GM21576 (cell line): ENCODE measurements around the gene RGS2.

Experiments
- ATAC-seq: cut with Tn5 transposase; IDR thresholded peaks from one replicate; pipeline ENCODE4 v1.9.1; 2021; ENCODE audit warnings: mild to moderate bottlenecking, moderate library complexity; ENCODE audit not compliant: unreplicated experiment

Gene RGS2

DNA sequence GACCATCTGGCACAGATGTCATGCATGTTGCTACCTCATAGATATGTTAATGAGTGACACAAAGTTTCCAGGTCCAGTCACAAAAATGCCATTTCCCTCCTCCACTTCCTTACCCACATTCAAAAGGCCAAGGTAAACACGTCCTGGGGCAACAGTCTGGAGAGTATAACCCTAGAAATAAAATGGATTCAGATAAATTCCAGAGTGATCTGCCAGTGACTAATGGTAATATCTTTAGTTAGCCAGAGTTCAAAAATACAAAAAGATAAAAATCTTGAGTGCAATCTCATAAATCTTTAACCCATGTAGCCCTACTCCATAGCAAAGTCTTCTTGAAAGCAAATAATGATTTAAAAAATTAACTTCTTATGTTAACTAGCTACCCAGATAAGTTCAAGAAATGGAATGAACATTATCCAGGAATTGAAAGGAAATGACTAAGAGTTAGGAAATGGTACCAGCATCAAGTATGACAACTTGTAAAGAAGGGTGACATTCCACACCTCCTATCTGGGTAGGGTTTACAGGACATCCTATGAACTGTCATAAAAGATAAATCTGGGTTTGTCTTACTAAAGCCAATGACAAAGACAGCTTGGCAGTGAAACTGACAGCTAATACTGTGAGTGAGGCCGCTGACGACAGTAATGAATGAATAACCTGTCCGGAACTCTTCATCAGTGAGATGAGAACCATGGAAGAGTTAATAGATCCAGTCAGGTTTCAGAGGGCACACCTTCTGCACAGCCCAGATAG lies 18.1 kb downstream of the RGS2 start:
- ATAC-seq, result no peak

DNA sequence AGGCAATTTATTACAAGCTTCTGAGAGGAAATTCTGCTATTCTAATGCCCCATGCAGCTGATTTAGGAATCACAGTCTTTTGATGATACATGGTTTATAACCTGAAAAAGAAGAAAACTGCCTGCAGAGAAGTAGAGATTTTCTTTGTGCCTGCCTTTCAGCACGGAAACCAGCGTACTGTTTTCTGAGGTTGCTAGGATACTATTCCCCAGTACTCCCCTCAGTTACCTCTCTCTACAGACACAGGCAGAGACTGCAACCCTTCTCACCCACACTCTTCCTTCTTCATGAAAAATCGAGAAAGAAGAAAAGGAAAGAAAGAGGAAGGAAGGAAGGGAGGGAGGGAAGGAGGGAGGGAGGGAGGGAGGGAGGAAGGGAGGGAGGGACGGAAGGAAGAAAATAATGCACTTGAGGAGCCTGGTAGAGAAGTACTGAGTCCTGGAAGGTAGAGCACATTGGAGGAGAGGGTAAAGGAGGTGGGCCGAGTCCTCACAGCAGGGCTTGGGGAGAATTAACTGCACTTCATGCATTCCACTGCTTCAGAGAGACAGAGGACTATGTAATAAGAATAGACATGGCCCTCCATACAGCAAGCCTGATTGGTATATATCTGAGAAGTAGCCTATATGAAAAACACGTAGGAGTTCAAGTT lies 21.9 kb downstream of the RGS2 start:
- no peak for ATAC-seq

DNA sequence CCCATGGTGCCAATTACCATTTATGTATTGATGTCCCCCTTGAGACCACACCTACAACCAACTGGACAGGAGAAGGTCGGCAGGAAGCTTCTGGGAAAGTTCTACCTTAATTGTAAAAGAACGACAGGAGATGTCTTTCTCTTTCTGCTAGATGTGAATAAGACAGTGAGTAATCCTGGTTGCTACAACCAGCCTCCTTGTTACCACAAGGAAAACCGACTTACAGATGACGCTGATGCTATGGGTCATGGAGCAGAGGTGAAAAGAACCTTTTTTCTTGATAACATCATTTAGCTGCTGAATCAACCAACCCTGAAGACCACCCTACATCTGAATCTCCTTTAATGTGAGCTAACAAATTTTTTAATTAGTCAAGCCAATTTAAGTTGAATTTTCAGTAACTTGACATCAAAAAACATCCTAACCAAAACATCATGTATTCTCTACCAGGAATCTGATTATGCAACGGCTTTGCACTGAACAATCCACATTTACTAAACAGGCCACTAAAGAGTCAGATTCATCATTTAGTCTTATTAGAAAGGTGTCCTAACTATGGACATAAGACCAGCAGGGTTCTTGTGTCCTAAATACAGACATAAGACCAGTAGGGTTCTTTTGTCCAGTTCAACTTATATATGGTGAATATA lies 23.0 kb downstream of the RGS2 start:
- ATAC-seq, result no peak

DNA sequence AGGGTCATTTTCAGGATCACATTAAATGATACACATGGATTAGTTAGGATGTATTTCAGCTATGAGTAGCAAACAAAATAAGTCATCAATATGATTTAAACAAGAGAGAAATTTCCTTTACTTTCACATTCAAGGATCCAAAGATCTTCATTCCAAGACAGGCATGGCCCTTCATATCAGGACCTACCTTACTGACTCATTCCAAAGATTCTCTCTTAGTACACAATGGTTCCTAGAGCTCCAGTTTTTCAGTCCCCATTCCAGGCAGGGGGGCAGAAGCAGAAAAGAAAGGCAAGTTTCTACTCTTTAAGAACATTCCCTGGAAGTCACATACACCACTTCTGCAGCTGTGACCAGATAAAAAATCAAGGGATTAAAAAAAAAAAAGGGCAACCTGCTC lies 23.7 kb downstream of the RGS2 start:
- no peak for ATAC-seq

DNA sequence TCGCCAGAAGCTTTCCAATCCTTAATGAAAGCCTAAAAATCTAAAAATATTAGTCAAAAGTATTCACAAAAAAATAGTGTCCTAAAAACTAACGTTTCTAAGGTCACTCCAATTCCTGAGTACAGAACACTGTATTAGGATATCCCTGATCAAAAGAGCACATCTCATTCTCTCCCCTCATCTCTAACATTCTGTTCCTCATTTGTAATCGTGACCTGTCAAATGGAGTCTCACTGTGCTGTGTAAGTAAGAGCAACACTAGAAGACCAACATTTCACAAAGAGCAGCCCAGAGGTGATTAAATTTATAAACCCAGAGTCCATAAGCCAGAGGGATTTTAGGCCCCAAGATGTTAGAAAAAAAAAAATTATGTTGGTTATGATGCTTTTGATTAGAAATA lies 26.3 kb downstream of the RGS2 start:
- no peak for ATAC-seq

DNA sequence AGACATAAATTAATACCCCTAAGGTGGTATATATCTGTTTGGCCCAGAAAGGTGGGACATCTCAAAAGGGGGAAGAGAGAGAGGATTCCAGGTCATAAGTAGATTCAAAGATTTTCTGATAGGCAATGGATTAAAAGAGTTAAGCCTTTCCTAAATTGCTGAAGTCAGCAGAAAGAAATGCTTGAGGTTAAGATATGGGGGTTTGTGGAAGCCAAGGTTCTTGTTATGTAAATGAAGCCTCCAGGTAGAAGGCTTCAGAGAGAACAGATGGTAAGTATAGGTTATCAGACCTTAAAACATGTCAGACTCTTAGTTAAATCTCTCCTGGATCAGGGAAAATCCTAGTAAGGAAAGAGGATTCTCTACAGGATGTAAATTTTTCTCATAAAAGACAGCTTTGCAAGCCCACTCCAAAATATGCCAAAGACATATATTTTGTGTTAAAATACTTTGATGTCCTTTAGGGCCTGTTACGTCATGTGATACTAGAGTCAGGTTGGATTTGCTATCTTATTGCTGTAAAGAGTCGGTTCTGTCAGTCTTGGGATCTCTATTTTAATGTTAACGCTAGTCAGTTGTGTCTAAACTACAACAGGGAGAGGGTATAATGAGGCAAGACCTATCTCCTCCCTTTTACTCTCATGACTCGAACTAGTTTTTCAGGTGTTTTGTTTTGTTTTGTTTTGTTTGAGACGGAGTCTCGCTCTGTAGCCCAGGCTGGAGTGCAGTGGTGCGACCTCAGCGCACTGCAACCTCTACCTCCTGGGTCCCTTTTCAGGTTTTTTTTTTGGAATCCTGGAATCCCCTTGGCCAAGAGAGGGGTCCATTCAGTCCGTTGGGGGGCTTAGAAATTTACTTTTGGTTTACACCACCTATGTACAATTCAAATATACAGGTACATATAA lies 30.6 kb downstream of the RGS2 start:
- no peak for ATAC-seq

DNA sequence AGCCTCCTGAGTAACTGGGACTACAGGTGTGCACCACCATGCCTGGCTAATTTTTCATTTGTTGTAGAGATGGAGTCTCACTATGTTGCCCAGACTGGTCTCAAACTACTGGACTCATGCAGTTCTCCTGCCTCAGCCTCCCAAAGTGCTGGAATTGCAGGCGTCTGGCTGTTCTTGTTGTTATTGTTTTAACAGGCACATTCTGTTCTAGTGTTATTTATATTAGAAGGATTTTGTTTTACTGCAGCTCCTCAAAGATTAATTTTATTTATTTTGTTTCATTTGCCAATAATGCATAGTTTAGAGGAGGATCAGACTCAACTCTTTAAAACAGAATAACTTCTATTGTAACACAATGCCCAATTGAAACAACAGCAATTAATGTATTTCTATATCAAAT lies 35.5 kb downstream of the RGS2 start:
- ATAC-seq, result no peak

DNA sequence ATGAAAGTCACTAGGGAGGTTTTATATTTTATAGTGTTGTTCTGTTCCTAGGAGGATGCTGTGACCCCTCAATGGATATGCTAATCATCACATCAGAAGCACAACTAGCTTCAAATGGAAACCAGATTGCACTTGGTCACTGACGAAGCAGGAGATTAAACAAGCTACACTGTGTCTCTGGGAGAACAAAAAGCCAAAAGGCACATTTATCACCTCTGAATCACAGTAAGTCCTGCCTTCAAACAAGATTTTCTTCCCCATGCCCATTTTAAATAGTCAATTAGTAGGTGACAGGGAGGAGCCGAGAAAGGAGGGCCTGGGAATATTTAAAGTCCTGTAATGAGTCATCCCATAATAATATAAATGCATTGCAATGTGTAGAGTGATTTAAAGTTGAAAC lies 38.1 kb downstream of the RGS2 start:
- no peak for ATAC-seq

DNA sequence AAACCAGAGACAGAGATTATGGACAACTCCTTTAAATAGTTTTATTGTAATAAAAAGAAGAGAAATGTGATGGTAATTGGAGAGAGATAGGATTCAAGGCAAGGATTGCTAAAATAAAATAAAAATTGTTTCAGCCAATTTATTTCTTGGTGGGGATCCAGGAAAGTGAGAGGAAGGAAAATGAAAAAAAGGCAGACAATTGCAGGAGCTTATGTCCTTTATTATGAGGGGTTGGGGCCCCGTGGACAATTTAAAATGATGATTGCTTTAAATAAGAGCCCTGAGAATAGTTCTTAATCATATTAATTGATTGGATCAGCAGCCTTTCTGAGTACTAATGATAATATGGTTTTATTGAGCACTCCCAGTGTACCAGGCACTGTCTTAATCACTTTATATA lies 40.2 kb downstream of the RGS2 start:
- no peak for ATAC-seq

DNA sequence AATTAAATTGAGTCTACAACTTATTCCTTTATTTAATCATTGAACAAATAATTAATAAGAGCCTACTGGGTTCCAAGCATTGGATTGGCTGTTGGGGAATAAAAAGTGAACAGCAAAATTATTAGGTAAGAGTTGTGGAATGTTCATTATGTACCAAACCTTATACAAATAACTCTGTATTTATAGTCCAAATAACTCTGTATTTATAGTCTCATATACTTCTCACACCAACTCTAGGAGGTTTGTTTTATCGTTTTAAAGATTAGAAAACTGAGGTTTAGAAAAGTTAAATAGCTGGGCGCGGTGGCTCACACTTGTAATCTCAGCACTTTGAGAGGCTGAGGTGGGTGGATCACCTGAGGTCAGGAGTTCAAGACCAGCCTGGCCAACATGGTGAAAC lies 40.6 kb downstream of the RGS2 start:
- no peak for ATAC-seq

DNA sequence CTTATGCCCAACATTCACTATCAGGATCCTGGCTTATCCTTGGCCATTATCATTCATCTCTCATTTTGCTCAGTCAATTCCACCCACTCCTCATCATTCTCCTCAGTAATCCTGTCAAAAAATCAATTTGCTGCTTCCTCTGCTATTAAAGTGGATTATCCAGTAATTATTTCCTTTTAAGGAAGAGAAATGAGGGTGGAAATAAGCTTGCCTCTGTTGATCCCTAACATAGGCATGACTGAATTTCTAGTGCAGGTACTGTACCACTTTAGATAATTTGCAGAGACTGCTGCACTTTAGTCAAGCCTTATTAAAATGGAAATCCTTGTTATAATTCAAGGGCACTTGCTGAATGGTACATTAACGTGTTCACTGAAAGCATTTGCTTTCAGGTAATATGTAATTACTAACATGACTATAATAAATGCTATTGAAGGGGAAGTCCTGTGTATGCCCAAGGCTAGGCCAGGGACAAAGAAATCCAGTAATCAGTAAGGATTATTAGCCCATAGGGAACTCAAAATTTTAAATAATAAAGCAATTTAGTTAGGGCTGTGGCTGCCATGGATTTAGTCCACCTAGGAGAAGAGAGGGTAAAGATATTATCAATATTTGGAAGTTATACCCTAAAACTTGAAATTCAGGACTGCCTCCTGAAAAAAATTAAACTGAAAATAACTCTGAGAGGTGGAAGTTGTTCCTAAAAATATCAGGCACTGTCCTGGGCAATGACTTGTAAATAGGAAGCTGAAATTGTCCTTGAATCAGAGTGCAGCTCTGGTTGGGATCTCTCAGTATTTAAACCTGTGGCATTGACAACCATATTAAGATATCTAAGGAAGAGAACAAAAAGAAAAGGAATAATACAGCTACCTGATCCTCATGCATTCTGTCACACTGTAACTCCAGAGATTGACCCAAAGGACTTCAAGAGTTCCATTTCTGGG lies 43.4 kb downstream of the RGS2 start:
- ATAC-seq, result no peak

DNA sequence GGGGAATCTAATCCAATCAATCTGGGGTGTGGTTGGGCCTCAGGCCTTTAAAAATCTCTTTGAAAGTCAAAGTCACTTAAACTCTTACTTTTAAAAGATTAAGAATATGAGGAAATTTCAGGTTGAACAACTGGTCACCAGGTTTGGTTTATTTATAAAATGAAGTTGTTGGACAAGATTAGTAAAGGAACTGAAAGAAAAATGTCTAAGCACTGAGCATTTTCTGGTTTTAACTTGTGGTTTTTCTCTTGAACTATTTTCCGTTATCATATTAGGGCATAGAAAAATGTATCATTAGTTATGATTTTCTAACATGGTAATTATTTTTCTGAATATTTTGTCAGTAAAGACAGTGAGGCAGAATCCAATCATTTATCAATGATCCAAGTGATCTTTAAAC lies 49.6 kb downstream of the RGS2 start:
- no peak for ATAC-seq

DNA sequence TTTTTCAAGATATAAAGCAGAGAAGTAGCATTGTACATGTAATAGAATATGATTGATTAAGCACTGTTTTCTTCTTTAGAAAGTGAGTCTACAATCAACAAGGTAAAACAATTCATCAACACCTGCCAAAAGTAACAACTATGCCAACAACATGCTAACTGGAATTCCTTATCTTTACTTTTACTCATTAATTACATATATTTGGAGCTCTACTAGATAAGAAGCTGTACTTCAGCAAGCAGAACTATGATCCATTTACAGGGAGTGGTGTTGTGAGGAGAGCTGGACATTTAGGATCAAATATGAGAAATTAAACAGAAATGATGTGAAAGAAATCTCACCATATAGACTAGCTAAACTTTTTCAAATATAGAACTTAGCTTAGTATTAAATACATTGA lies 51.0 kb downstream of the RGS2 start:
- no peak for ATAC-seq

DNA sequence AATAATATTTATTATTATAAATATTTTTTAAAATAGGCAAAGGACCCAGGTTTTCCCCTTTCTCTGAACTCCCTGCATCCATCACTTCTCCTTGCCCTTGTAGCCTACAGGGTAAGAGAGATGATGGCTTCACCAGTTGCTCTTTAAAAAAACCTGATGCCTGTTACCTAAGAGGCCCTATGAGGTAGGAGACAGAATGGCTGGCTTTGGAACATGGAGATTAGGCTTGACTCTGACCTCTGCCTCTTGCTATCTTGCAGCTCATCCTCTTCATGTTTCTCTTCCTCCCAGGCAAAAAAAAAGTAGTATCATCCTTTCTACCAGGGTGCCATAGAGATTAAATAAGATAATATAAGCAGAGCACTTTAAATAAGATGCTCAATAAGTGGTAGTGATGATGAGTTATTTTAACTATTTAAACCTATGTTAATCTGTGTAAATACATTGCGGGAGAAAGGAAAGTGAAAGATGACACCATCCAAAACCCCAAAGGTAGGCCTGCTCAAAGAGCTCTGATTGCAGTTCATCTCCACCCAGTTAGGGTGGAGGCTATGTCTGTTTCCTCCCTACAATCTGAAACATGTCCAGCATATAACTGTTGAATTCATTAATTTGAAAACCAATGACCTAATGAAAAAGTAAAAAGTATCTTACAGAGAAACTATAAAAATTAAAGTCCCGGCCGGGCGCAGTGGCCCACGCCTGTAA lies 51.8 kb downstream of the RGS2 start:
- ATAC-seq, result no peak

DNA sequence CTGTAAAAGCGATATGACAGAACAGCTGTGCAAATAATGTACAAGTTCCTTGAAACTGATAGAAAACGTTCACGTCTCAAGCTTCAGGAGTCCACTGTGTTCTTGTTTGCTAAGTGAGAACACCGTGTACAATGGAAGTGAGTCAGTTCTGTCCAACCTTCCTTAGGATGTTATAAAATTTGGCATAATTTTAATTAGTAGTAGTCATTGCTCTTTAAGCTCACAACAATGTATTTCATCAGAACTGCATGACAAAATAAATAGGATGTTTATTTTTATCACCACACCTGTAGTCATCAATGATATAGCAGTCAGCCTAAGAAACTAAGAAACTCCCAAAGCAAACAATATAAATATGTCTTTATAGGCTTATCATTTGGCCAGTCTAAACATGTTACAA lies 53.0 kb downstream of the RGS2 start:
- ATAC-seq, result no peak
